Glutamatergic neuron (in vitro differentiated cells): ENCODE results near the gene DNAH7. TPM values are rescaled to one million over a fixed set of nuclear protein-coding genes. Genes with fewer than 3 reads are reported as not detected.

Source experiments
- DNase-seq: peaks from one replicate; pipeline ENCODE4 v3.0.0; 2022
- H3K27ac Mint-ChIP-seq: one replicate; pipeline ENCODE4 v1.8.0; 2020; ENCODE audit warnings: mild to moderate bottlenecking, mixed read lengths, inconsistent platforms; ENCODE audit not compliant: unreplicated experiment
- H3K27me3 Mint-ChIP-seq: one replicate; pipeline ENCODE4 v1.8.0; 2020; ENCODE audit warnings: mild to moderate bottlenecking, moderate library complexity, mixed read lengths, inconsistent platforms; ENCODE audit not compliant: unreplicated experiment
- H3K36me3 Mint-ChIP-seq: one replicate; pipeline ENCODE4 v1.8.0; 2020; ENCODE audit warnings: mild to moderate bottlenecking, mixed read lengths, inconsistent platforms; ENCODE audit not compliant: unreplicated experiment
- H3K4me1 Mint-ChIP-seq: one replicate; pipeline ENCODE4 v1.8.0; 2020; ENCODE audit warnings: mild to moderate bottlenecking, low read depth, mixed read lengths, inconsistent platforms; ENCODE audit not compliant: unreplicated experiment
- H3K4me3 Mint-ChIP-seq: one replicate; pipeline ENCODE4 v1.8.0; 2020; ENCODE audit warnings: mild to moderate bottlenecking, mixed read lengths, inconsistent platforms; ENCODE audit not compliant: unreplicated experiment
- H3K9me3 Mint-ChIP-seq: one replicate; pipeline ENCODE4 v1.8.0; 2020; ENCODE audit warnings: mild to moderate bottlenecking, moderate library complexity, mixed read lengths, inconsistent platforms; ENCODE audit not compliant: unreplicated experiment
- CTCF ChIP-seq: fragments of 200-600 bp; sonication (generic); IDR thresholded peaks from one replicate; pipeline ENCODE4 v1.5.0; 2021; ENCODE audit not compliant: partially characterized antibody, unreplicated experiment
- total RNA-seq: library from RNA; stranded (reverse); fragmentation: NEBNext Ultra II Directional; extraction: Animal tissue kit (Norgen Biotek cat#: 25700); gene quantifications from one replicate; pipeline ENCODE4 v1.2.1, GENCODE V29; 2021; ENCODE audit not compliant: unreplicated experiment

DNAH7 gene
- total RNA-seq, 1 donor from 2014 or later = 0.56 TPM

- Mint-ChIP-seq H3K27me3 (no peaks in the 10 kb centered on the region), H3K27ac (no peak overlapping the region), H3K4me3 (no peak overlapping the region), H3K9me3 (no peaks in the 10 kb centered on the region), H3K36me3 (no peaks in the 10 kb centered on the region), H3K4me1 (no peaks in the 10 kb centered on the region)
- no peak for TF ChIP-seq CTCF
- no peak for DNase-seq
Measured at GRCh38 chr2:195899226-195899625, 169.4 kb downstream of the DNAH7 start.

- Mint-ChIP-seq H3K4me1 (no peaks in the 10 kb centered on the region), H3K27ac (no peak overlapping the region), H3K27me3 (no peaks in the 10 kb centered on the region), H3K36me3 (no peaks in the 10 kb centered on the region), H3K4me3 (no peak overlapping the region), H3K9me3 (no peaks in the 10 kb centered on the region)
- DNase-seq = no peak
- no peak for TF ChIP-seq CTCF
Measured at GRCh38 chr2:195898505-195899191, 170.0 kb downstream of the DNAH7 start.

- no peaks in the 10 kb centered on the region for H3K4me1 Mint-ChIP-seq
- peaks cover 1% of the 10 kb centered on the region for H3K27me3 Mint-ChIP-seq
- no peaks in the 10 kb centered on the region for H3K9me3 Mint-ChIP-seq
- no peak overlapping the region for H3K4me3 Mint-ChIP-seq
- H3K36me3 Mint-ChIP-seq = no peaks in the 10 kb centered on the region
- no peak for DNase-seq
- no peak for TF ChIP-seq CTCF
- no peak overlapping the region for H3K27ac Mint-ChIP-seq
Measured at GRCh38 chr2:195891081-195891480, 177.6 kb downstream of the DNAH7 start.

GRCh38 chr2:195879153-195879552 is 189.5 kb downstream of the DNAH7 start:
- Mint-ChIP-seq H3K4me1 (no peaks in the 10 kb centered on the region), H3K36me3 (no peaks in the 10 kb centered on the region), H3K27me3 (no peaks in the 10 kb centered on the region), H3K27ac (no peak overlapping the region), H3K4me3 (no peak overlapping the region), H3K9me3 (no peaks in the 10 kb centered on the region)
- DNase-seq = no peak
- TF ChIP-seq CTCF = no peak

GRCh38 chr2:195871326-195871725 is 197.3 kb downstream of the DNAH7 start:
- no peak overlapping the region for H3K4me3 Mint-ChIP-seq
- no peaks in the 10 kb centered on the region for H3K9me3 Mint-ChIP-seq
- no peaks in the 10 kb centered on the region for H3K4me1 Mint-ChIP-seq
- no peak overlapping the region for H3K27ac Mint-ChIP-seq
- TF ChIP-seq CTCF = no peak
- no peaks in the 10 kb centered on the region for H3K27me3 Mint-ChIP-seq
- DNase-seq = no peak
- no peaks in the 10 kb centered on the region for H3K36me3 Mint-ChIP-seq
